Neural crest cell (in vitro differentiated cells): ENCODE measurements around the gene RHCG. TPM values are rescaled to one million over a fixed set of nuclear protein-coding genes. Genes with fewer than 3 reads are reported as not detected.

Experiments
- DNase-seq: peaks from one replicate; pipeline ENCODE4 v3.0.0; 2021; ENCODE audit warnings: low read depth, mixed read lengths, low spot score
- H3K27ac Mint-ChIP-seq: one replicate; pipeline ENCODE4 v1.8.0; 2021; ENCODE audit warnings: mild to moderate bottlenecking, mixed read lengths; ENCODE audit not compliant: unreplicated experiment
- H3K27me3 Mint-ChIP-seq: 2 replicates; pipeline ENCODE4 v1.8.0; 2021; ENCODE audit warnings: low read depth, mild to moderate bottlenecking, mixed read lengths
- H3K36me3 Mint-ChIP-seq: 2 replicates; pipeline ENCODE4 v1.8.0; 2021; ENCODE audit warnings: low read depth, mild to moderate bottlenecking, mixed read lengths
- H3K4me1 Mint-ChIP-seq: 2 replicates; pipeline ENCODE4 v1.8.0; 2021; ENCODE audit warnings: mixed read lengths
- H3K4me3 Mint-ChIP-seq: one replicate; pipeline ENCODE4 v1.8.0; 2021; ENCODE audit warnings: mild to moderate bottlenecking, mixed read lengths
- H3K9me3 Mint-ChIP-seq: 2 replicates; pipeline ENCODE4 v1.8.0; 2021; ENCODE audit warnings: mixed read lengths
- CTCF ChIP-seq: fragments of 200-600 bp; sonication (generic); conservative IDR thresholded peaks from 2 replicates; pipeline ENCODE4 v1.5.0; 2021; ENCODE audit warnings: antibody characterized with exemption, mild to moderate bottlenecking
- total RNA-seq: library from RNA; stranded (reverse); gene quantifications from 2 replicates; pipeline ENCODE4 v1.2.1, GENCODE V29; 2021

The RHCG gene
- total RNA-seq, 1 donor from 2014 or later: not detected

- no peak for DNase-seq
- Mint-ChIP-seq H3K4me3 (no peak overlapping the region), H3K4me1 (peaks cover 15% of the 10 kb centered on the region), H3K27me3 (peaks cover 66% of the 10 kb centered on the region), H3K36me3 (no peaks in the 10 kb centered on the region), H3K9me3 (no peaks in the 10 kb centered on the region), H3K27ac (no peak overlapping the region)
- TF ChIP-seq CTCF: no peak
Observed at GRCh38 chr15:89429023-89429422, 67.4 kb downstream of the RHCG start.

- no peak for DNase-seq
- TF ChIP-seq CTCF: no peak
- Mint-ChIP-seq H3K27me3 (peaks cover 74% of the 10 kb centered on the region), H3K4me3 (no peak overlapping the region), H3K36me3 (no peaks in the 10 kb centered on the region), H3K9me3 (no peaks in the 10 kb centered on the region), H3K4me1 (peaks cover 15% of the 10 kb centered on the region), H3K27ac (no peak overlapping the region)
Observed at GRCh38 chr15:89428246-89428645, 68.1 kb downstream of the RHCG start.

- Mint-ChIP-seq H3K4me3 (no peak overlapping the region), H3K27ac (no peak overlapping the region), H3K36me3 (no peaks in the 10 kb centered on the region), H3K27me3 (peaks cover 85% of the 10 kb centered on the region), H3K9me3 (no peaks in the 10 kb centered on the region), H3K4me1 (peaks cover 15% of the 10 kb centered on the region)
- no peak for DNase-seq
- TF ChIP-seq CTCF: no peak
Observed at GRCh38 chr15:89426500-89426899, 69.9 kb downstream of the RHCG start.

GRCh38 chr15:89423981-89424380, 72.4 kb downstream of the RHCG start:
- TF ChIP-seq CTCF: no peak
- DNase-seq: no peak
- Mint-ChIP-seq H3K27me3 (peaks cover 89% of the 10 kb centered on the region), H3K9me3 (no peaks in the 10 kb centered on the region), H3K27ac (no peak overlapping the region), H3K4me3 (no peak overlapping the region), H3K36me3 (no peaks in the 10 kb centered on the region), H3K4me1 (peaks cover 8% of the 10 kb centered on the region)

Other genes starting within 250 kb of the RHCG start
- 66.5 and 73.5 TPM in 2 replicates for gene POLG, start 161.8 kb downstream of the RHCG start, total RNA-seq
- 43.0 and 44.9 TPM in 2 replicates for gene TICRR, start 78.9 kb upstream of the RHCG start, total RNA-seq
- gene KIF7, start 158.9 kb upstream of the RHCG start, total RNA-seq: 15.6 and 16.2 TPM in 2 replicates
- 0.56 and 0.73 TPM in 2 replicates for gene PLIN1, start 182.8 kb upstream of the RHCG start, total RNA-seq
- 7.2 and 7.9 TPM in 2 replicates for gene PEX11A, start 194.2 kb upstream of the RHCG start, total RNA-seq
- gene WDR93, start 194.2 kb upstream of the RHCG start, total RNA-seq: 0.20 TPM in 1 of 2 replicates, not detected in the other